SK-N-SH (cell line): ENCODE data around the gene ATR.

Source experiments
- CHD2 ChIP-seq: fragments of 150-350 bp; IDR thresholded peaks from 2 replicates; pipeline ENCODE4 v1.6.1; 2018; ENCODE audit warnings: low read length; ENCODE audit not compliant: partially characterized antibody
- CTCF ChIP-seq: fragments of 200-600 bp; sonication (generic); IDR thresholded peaks from 2 replicates; pipeline ENCODE4 v1.6.1; 2017; ENCODE audit warnings: antibody characterized with exemption, mild to moderate bottlenecking, moderate library complexity
- EZH2phosphoT487 ChIP-seq: fragments of 200-600 bp; sonication (generic); IDR thresholded peaks from 2 replicates; pipeline ENCODE4 v1.6.1; 2017; ENCODE audit warnings: low read depth, mixed run types, mild to moderate bottlenecking, antibody characterized with exemption, moderate library complexity, borderline replicate concordance
- RAD21 ChIP-seq: IDR thresholded peaks from 2 replicates; pipeline ENCODE4 v1.6.1; 2012; ENCODE audit warnings: mild to moderate bottlenecking, low read length

DNA sequence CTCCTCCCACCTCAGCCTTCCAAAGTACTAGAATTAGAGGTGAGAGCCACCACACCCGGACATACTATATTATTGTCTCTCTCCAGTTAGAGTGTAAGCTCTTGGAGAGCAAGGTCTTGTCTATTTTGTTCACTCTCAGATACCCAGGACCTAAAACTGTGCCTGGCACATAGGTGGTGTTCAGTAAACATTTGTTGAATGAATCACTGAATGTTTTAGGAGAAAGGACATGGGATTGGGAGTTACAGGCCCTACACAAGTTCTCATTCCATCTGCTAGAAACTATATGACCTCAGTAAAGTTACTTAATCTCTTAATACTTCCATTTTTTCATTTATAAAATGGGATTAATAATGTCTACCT is 1.5 kb upstream of the ATR start:
- TF ChIP-seq CTCF (no peak), EZH2phosphoT487 (no peak), CHD2 (no peak), RAD21 (no peak)
